Epithelial cell of proximal tubule (primary cell): ENCODE measurements around the gene SRA1. TPM values are rescaled to one million over a fixed set of nuclear protein-coding genes. Genes with fewer than 3 reads are reported as not detected.

ENCODE experiments used
- DNase-seq: peaks from one replicate; pipeline ENCODE4 v3.0.0-alpha.2; 2011; ENCODE audit warnings: low read depth
- H3K4me3 ChIP-seq: 2 replicates; pipeline ENCODE4 v1.5.1; 2011; ENCODE audit warnings: low read depth, mild to moderate bottlenecking, low read length
- total RNA-seq: library from RNA; depleted of rRNA; stranded (reverse); fragments of >200 nt; gene quantifications from 2 replicates; pipeline ENCODE4 v1.2.3, GENCODE V29; 2015
- TF ChIP-seq, protein P1 (sequence below): conservative IDR thresholded peaks from 2 replicates; pipeline ENCODE4 v1.5.1; 2012; ENCODE audit warnings: low read depth, mild to moderate bottlenecking, low read length

The SRA1 gene
- total RNA-seq, 1 donor from 2014 or later = 41.3 TPM

- DNase-seq = no peak
- H3K4me3 ChIP-seq = no peak overlapping the region
- TF ChIP-seq, protein P1, sequence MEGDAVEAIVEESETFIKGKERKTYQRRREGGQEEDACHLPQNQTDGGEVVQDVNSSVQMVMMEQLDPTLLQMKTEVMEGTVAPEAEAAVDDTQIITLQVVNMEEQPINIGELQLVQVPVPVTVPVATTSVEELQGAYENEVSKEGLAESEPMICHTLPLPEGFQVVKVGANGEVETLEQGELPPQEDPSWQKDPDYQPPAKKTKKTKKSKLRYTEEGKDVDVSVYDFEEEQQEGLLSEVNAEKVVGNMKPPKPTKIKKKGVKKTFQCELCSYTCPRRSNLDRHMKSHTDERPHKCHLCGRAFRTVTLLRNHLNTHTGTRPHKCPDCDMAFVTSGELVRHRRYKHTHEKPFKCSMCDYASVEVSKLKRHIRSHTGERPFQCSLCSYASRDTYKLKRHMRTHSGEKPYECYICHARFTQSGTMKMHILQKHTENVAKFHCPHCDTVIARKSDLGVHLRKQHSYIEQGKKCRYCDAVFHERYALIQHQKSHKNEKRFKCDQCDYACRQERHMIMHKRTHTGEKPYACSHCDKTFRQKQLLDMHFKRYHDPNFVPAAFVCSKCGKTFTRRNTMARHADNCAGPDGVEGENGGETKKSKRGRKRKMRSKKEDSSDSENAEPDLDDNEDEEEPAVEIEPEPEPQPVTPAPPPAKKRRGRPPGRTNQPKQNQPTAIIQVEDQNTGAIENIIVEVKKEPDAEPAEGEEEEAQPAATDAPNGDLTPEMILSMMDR = no peak
These were observed 5.4 kb downstream of the SRA1 start for GRCh38 chr5:140551872-140552271.

DNA sequence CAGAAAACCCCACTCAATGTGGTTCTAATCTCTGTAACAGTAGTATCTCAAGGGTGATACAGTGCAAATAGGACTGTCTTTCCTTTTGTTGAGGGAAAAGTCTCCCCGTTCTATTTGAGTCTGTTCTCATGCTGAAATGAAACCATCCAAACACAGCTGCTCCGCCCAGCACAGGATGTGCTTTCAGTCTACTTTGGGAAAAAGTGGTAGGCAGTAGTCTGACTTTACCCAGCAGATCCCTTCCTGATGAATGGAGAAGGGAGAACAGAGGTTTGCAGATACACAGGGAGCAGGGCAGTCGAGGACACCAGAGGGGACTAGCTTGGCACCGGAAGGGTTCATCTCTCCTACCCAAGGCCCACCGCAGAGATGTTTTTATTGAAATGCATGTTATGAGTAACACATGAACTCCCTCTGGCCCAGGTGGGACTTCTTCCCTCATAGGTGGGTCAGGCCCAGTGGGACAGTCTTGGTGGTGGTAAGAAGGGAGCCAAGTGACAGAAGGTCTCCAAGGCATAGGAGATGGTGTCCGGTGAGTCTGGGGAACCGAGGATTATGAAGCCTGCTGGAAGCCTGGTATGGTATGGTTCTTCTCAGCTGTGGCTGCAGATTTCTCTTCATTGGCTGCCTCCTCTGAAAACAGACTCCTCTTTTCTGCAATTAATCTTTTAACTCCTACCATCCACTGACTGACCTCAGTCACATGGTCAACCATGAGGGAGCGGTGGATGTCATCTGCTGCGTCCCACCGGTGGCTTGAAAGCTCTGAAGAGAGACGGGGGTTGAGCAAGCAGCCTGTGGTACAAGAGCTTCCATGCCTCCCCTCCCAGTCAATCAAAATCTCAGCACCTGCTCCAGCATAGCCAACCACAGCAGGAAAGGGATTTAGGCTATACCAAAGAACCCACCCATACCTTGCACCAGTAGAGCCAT lies 6.9 kb downstream of the SRA1 start:
- no peak overlapping the region for H3K4me3 ChIP-seq
- TF ChIP-seq, protein P1 = no peak
- no peak for DNase-seq

- TF ChIP-seq, protein P1 = no peak
- no peak for DNase-seq
- no peak overlapping the region for H3K4me3 ChIP-seq
These were observed 7.8 kb downstream of the SRA1 start for GRCh38 chr5:140549237-140550144.

DNA sequence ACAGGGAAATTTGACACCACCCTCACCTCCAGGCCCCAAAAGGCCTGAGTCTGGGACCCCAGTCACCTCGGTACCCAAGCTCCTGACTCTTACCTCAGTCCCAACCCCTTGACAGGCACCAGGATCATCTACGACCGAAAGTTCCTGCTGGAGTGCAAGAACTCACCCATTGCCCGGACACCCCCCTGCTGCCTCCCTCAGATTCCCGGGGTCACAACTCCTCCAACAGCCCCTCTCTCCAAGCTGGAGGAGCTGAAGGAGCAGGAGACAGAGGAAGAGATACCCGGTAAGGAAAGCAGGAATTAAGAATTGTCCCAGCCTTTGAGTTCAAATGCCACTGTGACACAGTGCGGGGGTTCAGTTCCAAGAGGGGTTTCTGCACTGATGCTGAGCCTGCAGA lies 8.5 kb downstream of the SRA1 start:
- TF ChIP-seq, protein P1 = no peak
- no peak for DNase-seq
- H3K4me3 ChIP-seq = no peak overlapping the region

- H3K4me3 ChIP-seq = peak overlapping the region; percentile 56
- DNase-seq = no peak
These were observed 9.0 kb downstream of the SRA1 start for GRCh38 chr5:140548300-140548688.

DNA sequence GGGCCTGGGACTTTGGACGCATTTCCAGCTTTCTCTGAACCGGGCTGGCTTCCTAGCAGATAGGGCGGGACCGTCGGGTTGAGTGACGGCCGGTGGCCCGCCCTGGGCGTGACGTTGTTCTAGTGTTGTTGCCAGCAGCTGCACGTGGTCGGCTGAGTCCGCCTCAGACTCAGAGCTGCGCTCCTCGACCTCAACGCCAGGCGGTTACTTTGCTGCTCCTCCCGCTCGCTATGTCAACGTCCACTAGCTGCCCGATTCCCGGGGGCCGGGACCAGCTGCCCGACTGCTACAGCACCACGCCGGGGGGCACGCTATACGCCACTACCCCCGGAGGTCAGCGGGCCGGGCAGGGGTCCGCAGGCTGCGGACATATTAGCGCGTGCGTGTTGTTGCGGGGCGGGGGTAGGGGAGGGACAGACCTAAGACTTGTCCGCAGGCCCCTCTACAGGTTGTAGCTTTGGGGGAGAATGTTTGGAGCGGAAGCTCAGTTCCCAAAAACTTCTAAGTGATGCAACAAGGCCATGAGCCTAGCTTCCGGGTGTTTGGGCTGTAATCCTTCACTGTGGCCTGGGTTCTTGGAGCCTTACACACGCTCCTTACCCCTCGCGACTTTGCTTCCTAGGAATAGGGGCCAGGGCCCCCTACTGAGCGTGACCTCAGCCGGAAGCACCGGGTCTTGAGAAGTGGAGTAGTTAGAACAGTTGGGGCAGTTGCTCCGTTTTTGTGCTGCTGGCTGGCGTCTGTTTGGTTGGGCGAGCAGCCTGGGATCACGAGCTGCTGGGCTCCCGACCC lies 9.6 kb downstream of the SRA1 start, which contains the start of gene EIF4EBP3:
EIF4EBP3 (plus strand) TSS at position 155 of the 792 bp plus-strand sequence; CDS start at position 231, 76 bp downstream.
- peak within 1 kb of the TSS; percentile 56 for H3K4me3 ChIP-seq
- DNase-seq = peak; percentile 67
- TF ChIP-seq, protein P1 = peak; percentile 52

More at GRCh38 chr5:140548300-140548688, 9.0 kb downstream of the SRA1 start:
- TF ChIP-seq, protein P1 = no peak
